M059J (cell line): ENCODE results near the gene TUBGCP2. TPM values are rescaled to one million over a fixed set of nuclear protein-coding genes. Genes with fewer than 3 reads are reported as not detected.
"Not testable (repeated sequence)": the region's sequence is repeated elsewhere in the genome, so short reads cannot be mapped to it uniquely, and the experiment has no call there.

Experiments
- DNase-seq: peaks from one replicate; pipeline ENCODE4 v3.0.0-alpha.2; 2012; ENCODE audit warnings: low read depth
- total RNA-seq: library from RNA; depleted of rRNA; stranded (reverse); fragments of >200 nt; shearing (Covaris generic); gene quantifications from 2 replicates; pipeline ENCODE4 v1.2.3, GENCODE V29; 2014

Gene TUBGCP2
- total RNA-seq, 1 experiment from 2014 or later, result 51.9 TPM

DNA sequence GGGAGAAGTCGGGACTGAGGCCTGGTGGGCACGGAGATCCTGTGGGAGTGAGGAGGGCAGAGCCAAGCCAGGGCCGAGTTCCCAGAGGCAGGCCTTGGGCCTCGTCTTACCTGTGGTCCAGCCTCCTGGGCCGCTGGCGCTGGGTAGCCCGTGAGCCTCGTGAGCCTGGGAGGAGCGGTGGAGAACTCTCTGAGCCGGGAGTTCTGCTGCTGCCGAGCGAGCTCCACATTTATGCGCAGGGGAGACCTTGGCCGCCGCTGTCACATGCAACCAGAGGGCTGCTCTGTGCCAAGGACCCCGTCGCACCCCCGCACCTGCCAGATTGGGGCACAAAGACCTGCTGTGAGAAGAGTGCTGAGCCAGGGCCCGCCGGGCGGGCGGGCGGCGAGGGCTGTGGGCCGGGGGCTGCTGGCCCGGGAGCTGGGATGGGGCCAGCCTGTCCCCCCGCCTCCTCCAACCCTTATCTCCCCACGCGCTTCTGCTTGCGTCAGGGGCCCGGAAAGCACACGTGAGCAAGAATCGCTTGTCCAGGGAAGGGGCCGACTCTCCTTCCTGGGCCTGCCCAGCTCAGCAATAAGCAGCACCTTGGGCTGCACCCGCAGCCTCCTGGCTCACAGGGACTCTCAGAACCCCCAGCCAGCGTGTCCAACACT lies 60.9 kb downstream of the TUBGCP2 start:
- no peak for DNase-seq

DNA sequence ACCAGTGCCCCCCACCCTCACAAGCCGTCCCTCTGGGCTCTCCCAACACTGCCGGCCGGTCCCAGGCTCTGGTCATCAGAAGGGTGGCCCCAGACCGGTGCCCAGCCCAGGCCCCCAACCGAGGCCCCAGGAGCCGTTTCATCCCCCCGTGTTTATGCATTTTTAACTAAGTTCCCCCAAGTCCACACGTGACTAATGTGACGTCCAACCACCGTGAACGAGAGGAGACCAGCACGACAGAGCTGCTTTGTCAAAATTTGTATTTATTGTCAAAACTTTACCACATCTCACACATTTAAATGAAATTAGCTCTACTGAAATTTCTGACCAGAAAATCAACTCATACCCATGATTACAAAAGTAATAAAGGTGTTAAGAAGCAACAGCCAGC lies 62.4 kb downstream of the TUBGCP2 start:
- DNase-seq, result no peak

DNA sequence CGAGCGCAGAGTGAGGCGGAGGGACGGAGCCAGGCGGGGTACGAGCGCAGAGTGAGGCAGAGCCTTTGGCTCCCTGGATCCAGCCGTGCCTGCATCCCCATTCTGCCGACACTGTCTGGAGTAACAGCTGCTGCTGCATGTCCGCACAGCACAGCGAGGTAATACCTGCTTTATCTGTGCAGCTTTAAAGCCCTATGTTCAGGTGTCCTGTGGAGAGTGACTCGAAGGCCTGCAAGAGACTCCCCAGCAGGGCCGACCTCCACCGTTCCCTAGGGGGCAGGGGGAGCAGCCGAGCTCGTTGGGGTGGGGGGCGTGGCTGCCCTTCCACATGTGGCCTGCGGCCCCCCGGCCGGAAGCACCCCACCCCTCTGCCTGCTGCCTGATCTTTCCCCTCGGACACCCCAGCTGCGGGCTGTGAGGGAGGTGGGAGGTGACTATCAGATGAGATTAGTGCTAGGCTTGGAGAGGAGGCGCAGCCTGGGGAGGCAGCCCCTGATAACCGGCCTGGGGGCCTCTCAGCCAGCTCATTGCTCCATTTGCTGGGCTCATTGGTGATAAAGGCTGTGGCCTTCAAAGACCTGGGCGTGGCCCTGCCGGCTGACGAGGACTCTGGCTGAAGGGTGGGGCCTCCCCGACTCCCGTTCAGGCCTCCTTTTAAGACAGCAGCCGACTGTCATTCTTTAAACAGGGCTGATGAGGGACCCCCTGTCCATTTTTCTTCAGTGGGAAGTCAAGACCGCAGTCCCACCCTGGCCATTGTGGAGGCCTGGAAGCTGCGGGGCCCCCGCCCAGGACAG lies 63.0 kb downstream of the TUBGCP2 start:
- no peak for DNase-seq

DNA sequence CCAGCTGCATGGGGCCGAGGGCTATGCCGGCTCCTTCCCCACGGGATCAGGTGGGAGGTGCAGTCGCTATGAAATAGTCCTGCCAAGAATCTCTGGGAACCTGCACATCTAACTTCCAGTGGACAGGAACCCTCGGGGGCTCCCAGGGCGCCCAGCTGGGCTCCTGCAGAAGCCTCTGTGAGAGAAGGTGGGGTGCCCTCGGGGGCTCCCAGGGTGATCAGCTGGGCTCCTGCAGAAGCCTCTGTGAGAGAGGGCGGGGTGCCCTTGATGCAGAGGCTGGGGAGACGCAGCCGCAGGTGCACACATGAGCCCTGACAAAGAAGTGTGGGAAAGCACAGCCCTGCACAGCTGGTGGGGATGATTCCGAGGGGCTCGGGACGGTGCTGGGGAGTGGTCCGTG lies 65.1 kb downstream of the TUBGCP2 start:
- no peak for DNase-seq

DNA sequence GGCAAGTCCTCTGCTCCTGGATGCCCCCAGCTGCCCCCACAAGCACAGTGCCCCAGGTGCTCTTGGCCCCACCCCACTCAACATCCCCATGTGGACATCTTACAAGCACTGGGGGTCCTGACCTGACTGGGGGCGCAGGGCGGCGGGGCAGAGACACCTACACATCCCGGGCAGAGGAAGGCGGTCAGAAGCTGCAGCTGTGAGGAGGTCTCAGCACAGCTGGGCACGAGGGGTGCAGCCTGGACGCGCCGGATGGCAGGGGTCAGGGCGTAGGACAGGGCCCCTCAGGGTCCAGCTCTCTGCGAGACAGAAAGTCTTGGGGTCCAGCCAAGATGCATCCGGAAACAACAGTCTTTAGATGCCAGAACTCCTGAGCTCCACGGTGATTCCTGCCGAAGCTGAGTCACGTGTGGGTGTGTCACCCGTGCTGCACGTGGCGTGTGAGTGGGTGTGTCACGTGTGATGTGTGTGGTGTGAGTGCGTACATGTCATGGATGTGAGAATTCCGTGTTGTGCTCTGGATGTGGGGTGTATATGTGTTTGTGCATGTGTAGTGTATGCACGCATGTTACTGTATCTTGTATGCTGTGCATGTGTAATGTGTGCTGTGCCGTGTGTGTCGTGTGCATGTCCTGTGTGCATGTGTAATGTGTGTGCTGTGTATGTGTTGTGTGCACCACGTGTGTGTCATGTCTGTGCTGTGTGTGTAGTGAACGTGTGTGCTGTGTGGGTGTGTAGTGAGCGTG lies 65.9 kb downstream of the TUBGCP2 start:
- DNase-seq, result peak; percentile 36

DNA sequence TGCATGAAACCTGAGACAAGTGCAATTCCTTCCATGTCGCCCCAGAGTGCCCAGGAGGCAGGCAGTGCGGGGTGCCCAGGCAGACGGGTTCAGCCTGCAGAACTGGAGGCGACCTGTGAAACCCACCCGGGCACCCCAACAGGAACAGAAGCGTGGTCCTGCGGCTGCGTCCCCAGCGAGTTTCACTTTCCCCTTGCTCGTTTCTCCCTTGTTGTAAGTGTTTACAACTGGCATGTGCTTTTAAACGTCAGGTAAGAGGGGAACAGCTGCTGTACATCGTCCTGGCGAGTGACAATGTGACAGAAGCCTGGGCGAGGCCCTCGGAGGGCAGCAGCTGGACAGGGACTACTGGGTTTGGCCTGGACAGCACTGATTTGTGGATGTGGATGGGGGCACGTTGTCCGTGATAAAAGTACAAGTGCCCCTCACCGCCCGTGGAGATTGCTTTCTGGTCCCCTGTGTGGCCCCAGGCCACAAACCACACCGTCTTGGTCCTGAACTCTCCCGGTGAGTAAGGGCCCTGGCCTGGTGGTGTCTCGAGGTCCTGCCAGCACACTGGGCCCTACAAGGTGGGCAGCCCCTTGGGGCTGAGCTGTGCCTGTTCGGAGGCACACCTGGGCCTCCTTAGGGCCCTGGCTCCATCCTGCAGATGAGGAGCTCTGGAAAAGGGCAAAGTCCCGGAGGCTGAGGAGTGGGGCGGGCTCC lies 67.0 kb downstream of the TUBGCP2 start:
- DNase-seq, result no peak

DNA sequence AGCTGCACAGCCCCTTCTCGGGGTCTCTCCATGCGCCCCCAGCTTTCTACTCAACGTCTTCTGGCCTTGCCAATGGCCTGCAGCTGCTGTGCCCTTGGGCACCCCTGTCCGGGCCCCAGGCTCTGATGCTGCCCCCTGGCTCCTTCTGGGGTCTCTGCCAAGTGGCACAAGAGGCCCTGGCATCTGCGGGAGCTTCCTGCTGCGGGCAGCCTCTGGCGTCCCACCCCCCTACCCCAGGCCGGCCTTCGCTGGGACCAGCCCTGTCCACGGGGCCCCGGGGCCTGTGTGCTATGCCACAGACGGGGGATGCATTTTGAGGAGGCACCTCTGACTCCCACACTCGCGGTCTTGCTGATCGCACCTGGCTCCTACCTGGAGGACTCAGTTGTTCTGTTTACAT lies 68.7 kb downstream of the TUBGCP2 start:
- no peak for DNase-seq

DNA sequence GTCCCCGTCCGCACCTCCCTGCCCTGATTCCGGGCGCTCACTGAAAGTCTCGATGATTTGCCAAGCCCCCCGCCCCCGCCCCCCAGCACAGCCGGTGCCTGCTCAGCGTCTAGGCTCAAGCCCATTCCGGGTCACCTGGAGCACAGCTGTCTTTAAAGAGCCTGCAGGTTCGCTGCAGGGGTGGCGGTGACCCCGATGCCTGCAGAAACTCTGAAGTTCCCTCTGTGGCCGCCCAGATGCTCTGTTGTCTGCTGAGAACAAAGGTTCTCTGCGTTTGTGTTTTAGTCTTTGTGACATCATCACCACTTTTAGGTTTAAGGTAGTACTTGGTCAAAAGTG lies 70.2 kb downstream of the TUBGCP2 start:
- no peak for DNase-seq

DNA sequence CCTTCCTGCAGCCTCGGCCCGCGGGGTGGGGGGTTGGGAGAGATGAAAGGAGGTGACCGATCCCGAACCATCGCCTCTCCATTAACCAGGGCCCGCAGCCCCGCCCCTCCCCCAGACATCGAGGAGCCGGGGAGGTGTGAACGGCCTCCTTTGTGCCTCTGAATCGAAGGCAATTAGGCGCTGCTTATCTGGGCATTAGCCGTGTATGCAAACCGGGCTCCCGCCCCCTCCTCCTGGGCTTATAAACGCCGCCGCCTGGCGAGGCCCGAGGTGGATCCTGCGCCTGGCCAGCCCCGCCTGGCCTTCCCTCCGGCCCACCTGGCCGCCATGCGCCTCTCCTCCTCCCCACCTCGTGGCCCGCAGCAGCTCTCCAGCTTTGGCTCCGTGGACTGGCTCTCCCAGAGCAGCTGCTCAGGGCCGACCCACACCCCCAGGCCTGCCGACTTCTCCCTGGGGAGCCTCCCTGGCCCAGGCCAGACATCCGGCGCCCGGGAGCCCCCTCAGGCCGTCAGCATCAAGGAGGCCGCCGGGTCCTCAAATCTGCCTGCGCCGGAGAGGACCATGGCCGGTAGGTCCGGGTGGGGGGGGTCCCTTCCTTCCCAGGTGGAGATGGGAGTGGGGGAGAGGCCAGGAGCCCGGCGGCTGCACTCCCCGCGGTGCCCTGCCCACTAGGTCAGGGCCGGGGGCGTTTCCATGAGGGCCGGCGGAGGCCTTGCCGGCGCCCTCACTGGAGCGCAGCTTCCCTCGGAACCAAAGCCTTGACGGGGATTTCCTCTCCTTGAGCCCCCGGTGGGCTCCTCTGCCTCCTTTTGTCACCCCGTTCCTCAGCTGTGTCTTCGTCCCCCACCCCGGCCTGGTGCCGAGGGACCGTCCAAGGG lies 70.8 kb downstream of the TUBGCP2 start, which contains the start of gene VENTX:
TSS of gene VENTX (plus strand) at position 268 of the 878 bp plus-strand sequence. CDS start at position 328, 60 bp downstream.
- no peak for DNase-seq

DNA sequence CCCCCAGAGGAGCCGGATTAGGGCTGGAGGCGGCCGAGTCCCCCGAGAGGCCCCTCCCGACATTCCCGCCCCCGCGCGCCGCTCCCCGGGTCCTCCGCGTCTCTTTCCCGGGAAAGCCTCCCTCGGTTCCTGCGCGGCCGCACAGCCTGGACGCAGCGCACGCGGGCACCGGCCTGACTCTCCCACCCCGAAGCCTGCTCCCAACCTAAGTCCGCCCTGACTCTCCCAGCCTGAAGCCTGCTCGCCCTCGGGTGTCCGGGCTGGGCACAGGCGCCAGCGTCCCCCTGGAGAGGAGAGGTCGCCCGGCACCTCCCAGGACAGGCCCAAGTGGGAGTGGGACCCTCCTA lies 71.5 kb downstream of the TUBGCP2 start:
- no peak for DNase-seq

DNA sequence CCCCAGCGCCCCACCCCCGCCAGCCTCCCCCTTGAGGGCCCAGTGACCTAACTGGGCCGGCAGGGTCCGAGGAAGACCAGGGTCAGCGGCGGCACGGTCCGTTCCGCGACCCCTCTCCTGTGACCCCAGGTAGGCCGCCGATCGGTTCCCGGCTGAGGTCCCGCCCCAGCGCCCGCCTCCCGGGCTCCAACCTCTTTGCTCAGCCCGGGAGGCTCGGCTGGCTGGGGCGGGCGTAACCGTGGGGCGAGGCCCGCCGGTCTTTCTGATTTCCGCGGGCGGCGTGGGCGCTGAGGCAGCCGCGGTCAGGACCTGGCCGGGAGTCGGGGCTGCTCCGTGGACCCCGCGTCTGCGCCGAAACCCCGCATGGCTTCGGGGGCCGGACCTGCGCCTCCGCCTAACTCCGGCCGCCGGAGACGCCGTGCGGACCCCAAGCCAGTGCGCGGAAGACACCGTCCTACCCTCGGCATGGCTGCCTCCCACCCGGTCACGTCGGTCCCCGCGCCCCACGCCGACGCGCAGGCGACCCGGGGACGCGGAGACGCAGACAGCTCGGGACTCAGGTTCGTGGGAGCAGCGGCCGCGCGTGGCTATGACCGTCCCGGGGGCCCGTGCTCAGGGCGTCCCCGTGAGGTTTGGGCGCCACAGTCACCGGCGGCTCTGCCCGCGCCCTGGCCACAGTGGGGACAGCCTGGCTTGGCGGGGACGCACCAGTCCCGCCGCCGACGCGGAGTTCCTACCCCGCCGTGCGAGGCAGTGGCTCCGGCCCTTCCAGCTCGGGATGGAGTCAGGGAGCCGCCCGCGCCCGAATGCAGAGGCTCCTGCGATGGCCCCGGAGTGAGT lies 72.1 kb downstream of the TUBGCP2 start:
- no peak for DNase-seq

DNA sequence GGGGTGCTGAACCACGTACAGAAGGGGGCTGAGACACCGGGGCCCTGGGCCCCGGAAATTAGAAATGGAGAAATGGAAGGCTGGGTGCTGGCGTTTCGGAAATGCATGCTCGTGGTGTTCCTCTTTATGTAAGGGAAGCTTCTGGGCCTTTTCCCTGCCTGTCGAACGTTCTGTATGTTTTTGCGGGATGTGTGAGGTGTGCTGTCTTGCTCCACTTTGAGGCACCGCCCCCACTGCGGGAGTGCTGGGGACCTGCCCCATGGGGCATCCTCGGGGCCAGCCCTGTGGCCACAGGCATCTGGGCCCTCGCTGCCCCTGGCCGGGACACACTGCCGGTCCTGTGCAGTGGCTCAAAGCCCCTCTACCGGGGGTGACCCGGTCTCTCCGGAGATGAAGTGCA lies 72.7 kb downstream of the TUBGCP2 start:
- no peak for DNase-seq

DNA sequence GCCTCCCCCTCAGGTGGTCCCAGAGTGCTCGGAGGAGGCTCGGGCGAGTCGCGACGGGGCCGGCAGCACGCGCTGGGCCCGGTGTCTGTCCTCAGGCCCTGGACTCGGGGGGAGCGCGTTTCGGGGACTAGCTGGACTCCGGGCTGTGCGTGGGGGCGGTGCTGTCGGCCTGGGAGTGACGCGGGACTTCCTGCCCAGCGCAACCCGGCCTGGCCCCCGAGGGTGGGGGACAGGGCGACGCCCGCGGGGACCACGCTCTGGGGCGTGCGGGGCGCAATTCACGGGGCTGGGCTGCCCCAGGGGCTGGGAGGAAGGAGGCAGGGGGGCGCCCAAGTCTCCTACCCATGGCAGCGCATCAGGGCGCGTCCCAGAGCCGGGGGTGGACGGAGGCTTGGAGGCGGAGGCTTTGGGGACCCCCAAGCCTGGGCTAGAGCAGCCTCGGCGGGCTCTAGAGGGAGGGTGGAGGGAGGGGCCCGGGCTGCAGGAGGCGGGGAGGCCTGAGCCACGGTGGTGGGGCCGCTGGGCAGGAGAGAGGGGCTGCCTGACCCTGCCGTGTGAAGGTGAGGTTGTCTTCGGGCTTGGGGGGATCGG lies 73.3 kb downstream of the TUBGCP2 start:
- DNase-seq, result no peak

DNA sequence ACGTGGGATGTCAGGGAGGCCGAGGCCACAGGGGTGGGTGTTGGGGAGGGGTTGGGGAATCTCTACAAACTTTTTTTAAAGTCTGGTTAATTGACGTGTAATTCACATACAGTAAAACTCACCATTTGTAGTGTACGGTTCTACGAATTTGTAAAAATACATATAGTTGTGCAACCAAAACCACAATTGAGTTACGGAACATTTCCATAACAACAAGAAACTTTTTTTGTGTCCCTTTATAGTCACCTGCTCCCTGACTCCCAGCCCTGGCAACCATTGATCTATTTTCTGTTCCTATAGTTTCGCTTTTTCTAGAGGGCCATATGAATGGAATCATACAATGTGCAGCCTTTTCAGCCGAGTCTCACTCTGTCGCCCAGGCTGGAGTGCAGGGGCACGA lies 73.9 kb downstream of the TUBGCP2 start:
- not testable (repeated sequence) for DNase-seq

DNA sequence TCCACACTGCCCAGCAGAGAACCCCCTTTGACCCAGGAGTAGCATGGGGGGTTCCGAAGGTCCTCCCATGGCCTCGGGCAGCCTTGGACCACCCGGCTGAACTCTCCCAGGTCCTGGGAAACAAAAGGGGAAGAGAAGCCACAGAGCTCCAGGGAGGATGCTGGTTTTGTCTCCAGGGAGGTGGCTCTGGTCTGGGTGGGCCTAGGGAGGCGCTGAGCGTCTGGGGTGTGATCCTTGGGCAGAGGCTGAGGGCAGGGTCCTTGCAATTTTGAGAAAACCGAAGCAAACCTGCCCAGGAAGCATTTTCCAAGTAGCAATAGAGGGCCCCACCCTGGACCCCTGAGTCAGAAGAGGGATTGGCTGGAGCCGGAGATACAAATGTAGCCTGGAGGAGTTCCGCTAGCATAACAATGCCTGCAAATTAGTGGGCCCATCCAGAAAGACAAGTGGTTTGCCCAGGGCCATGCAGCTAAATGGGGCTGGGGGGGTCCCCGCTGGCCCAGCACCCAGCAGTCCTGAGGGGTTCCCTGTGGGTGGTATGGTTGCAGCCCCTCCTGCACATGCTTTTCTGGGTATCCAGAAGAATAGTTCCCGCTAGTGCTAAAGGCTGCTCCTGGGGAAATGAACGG lies 76.6 kb downstream of the TUBGCP2 start:
- no peak for DNase-seq

DNA sequence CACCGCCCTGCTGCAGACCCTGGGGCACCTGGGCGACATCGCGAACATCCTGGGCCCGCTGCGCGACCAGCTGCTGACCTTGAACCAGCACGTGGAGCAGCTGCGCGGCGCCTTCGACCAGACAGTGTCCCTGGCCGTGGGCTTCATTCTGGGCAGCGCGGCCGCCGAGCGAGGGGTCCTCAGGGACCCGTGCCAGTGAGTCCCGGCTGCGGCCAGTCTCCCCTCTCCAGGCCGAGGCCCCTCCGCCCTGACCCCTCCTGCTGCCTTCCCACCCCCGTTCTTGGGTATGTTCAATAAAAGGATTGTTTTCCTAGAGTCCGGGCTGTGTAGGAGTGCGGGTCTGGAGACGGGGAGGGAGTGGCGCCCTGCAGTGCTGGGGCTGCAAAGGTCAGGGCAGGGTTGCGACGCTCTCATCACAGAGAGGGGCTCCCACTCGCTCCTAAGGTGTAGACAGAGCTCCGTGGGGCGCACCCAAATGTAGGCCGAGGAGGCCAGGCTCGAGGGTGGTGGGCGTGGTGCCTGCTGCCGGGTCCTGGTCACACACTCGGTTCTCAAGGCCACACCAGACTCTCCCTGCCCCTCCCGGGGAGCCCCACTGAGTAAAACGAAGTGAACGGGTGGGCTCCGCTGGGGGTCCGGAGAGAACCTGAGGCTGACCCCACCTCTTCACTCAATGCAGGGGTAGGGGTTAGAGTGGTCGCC lies 77.3 kb downstream of the TUBGCP2 start:
- DNase-seq, result no peak

DNA sequence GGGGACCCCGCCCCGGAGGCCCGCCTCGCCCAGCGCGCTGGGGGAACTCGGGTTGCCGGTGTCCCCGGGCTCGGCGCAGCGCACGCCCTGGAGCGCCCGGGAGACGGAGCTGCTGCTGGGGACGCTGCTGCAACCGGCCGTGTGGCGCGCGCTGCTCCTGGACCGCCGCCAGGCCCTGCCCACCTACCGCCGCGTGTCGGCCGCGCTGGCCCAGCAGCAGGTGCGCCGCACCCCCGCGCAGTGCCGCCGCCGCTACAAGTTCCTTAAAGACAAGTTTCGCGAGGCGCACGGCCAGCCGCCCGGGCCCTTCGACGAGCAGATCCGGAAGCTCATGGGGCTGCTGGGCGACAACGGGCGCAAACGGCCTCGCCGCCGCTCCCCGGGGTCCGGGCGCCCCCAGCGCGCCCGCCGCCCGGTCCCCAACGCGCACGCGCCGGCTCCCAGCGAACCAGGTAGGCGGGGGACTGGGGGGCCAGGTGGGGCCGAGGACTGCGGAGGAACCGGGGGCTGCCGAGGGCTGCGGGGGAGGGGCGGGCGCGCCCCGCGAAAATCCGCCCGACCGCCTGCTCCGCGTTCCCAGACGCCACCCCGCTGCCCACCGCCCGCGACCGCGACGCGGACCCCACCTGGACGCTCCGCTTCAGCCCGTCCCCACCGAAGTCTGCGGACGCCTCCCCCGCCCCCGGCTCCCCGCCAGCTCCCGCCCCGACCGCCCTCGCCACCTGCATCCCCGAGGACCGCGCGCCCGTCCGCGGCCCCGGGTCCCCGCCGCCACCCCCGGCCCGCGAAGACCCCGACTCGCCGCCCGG lies 78.1 kb downstream of the TUBGCP2 start:
- DNase-seq, result no peak

DNA sequence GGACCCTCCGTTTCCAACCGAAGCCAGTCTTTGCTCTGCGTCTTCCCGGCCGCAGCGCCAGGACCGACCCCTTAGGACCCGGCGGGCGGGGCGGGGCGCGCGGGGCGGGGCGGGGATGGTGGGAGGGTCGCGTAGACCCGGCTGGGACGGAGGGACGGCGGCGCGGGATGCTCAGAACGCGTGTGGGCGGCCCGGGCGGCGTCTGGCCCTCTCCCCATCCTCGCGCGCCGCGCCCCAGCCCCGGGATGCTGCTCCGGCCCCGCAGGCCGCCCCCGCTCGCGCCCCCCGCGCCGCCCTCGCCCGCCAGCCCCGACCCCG lies 78.7 kb downstream of the TUBGCP2 start, which contains the start of gene UTF1:
TSS of gene UTF1 (plus strand) at position 174 of the 318 bp plus-strand sequence. CDS start at position 246, 72 bp downstream.
- DNase-seq, result no peak
